ENCODE data around the gene LDLRAD4.

The LDLRAD4 gene

GRCh38 chr18:13390711-13391110 is 172.2 kb downstream of the LDLRAD4 start:
- H3K9me3 ChIP-seq (ENCODE audit: control insufficient read depth, low read length) = no peaks in the 10 kb centered on the region
- H3K4ac ChIP-seq (ENCODE audit: low read depth in 1 of 2, low read length in 2 of 2) = no peak overlapping the region
- no peak overlapping the region for H4K91ac ChIP-seq (ENCODE audit: low read length)
- peaks cover 0 to 29% of the 10 kb centered on the region in 2 experiments for H3K27me3 ChIP-seq (ENCODE audit: control insufficient read depth in 1 of 2, insufficient read depth in 1 of 2, low read length in 2 of 2)
- H2BK12ac ChIP-seq (ENCODE audit: low read length in 2 of 2) = no peak overlapping the region
- no peak overlapping the region for H3K9ac ChIP-seq (ENCODE audit: low read length)
- H2BK5ac ChIP-seq (ENCODE audit: low read depth, low read length, poor library complexity, severe bottlenecking) = no peak overlapping the region
- H3K18ac ChIP-seq (ENCODE audit: low read depth in 1 of 2, low read length in 2 of 2) = no peak overlapping the region
- H4K8ac ChIP-seq (ENCODE audit: low read length) = no peak overlapping the region
- H2AK5ac ChIP-seq (ENCODE audit: low read length, severe bottlenecking) = no peak overlapping the region
- H3K27ac ChIP-seq (ENCODE audit: low read length, poor library complexity, severe bottlenecking) = no peak overlapping the region
- H3K36me3 ChIP-seq (ENCODE audit: control insufficient read depth in 1 of 2, insufficient read depth in 2 of 2, low read depth in 1 of 2, low read length in 2 of 2) = no peaks in the 10 kb centered on the region
- 88% methylated on average over 4 of the region's 4 CpGs for WGBS
- no peak overlapping the region for H3K4me2 ChIP-seq (ENCODE audit: low read length, poor library complexity, severe bottlenecking)
- H3K23ac ChIP-seq (ENCODE audit: low read length in 2 of 2) = no peak overlapping the region
- no peaks in the 10 kb centered on the region for H3K4me1 ChIP-seq (ENCODE audit: control insufficient read depth, insufficient read depth, low read depth, low read length)
- DNase-seq = no peak
- H3K14ac ChIP-seq (ENCODE audit: low read length in 2 of 2) = no peak overlapping the region
- no peaks in the 10 kb centered on the region for H3K79me1 ChIP-seq (replicated peaks; ENCODE audit: low read length, poor library complexity, severe bottlenecking)
- no peak overlapping the region for H2BK15ac ChIP-seq (ENCODE audit: low read depth, poor library complexity, severe bottlenecking)
- no peak overlapping the region for H2BK120ac ChIP-seq (ENCODE audit: low read depth, low read length)
- no peak overlapping the region for H2AFZ ChIP-seq (ENCODE audit: low read depth, low read length)
- H3K4me3 ChIP-seq (ENCODE audit: insufficient read depth in 1 of 2, low read depth in 1 of 2, low read length in 2 of 2) = no peak overlapping the region

DNA sequence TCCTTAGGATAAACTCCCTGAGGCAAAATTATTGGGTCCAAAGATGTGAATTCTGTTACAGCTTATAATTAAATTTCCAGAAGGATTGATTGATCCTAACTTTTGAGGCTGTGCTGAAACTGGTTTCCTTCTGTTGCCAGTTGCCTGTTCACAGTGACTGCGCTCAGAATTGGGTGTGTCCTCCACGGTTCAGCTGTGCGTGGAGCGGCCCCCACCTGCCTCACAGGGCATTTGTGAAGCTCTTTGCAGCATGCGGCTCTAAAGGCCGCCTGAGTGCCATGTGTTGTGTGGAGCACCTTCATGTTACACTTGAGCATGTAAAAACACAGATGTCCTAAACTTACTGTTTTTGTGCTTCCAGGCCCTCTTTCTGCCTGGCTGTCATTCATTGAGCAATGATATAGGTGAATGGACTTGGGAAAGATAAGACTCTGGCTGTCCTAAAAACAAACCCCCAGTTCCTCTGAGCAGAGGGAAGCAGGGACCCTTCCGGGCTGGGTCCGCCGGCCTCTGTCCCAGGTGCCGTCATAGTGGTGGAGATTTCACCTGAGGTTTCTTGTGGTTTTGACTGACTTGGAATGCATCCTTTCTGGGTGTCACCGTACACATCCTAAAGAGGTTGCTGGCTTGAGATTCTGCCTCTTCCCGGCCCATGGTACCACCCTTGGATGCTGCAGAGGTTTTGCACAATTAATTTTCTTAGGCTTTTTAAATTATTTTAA is 173.6 kb downstream of the LDLRAD4 start:
- WGBS = 93% methylated on average over 12 of the region's 12 CpGs
- Histone ChIP-seq H2AK5ac (ENCODE audit: low read length, severe bottlenecking) (no peak overlapping the region), H3K27me3 (ENCODE audit: control insufficient read depth in 1 of 2, insufficient read depth in 1 of 2, low read length in 2 of 2) (peaks cover 0 to 29% of the 10 kb centered on the region in 2 experiments), H3K14ac (ENCODE audit: low read length in 2 of 2) (no peak overlapping the region), H3K9ac (ENCODE audit: low read length) (no peak overlapping the region), H3K4me1 (ENCODE audit: control insufficient read depth, insufficient read depth, low read depth, low read length) (no peaks in the 10 kb centered on the region), H3K36me3 (ENCODE audit: control insufficient read depth in 1 of 2, insufficient read depth in 2 of 2, low read depth in 1 of 2, low read length in 2 of 2) (no peaks in the 10 kb centered on the region), H4K91ac (ENCODE audit: low read length) (no peak overlapping the region), H4K8ac (ENCODE audit: low read length) (no peak overlapping the region), H2BK5ac (ENCODE audit: low read depth, low read length, poor library complexity, severe bottlenecking) (no peak overlapping the region), H2BK15ac (ENCODE audit: low read depth, poor library complexity, severe bottlenecking) (no peak overlapping the region), H3K4ac (ENCODE audit: low read depth in 1 of 2, low read length in 2 of 2) (no peak overlapping the region), H3K9me3 (ENCODE audit: control insufficient read depth, low read length) (no peaks in the 10 kb centered on the region), H3K4me3 (ENCODE audit: insufficient read depth in 1 of 2, low read depth in 1 of 2, low read length in 2 of 2) (no peak overlapping the region), H3K23ac (ENCODE audit: low read length in 2 of 2) (no peak overlapping the region), H2BK120ac (ENCODE audit: low read depth, low read length) (no peak overlapping the region), H3K79me1 (replicated peaks; ENCODE audit: low read length, poor library complexity, severe bottlenecking) (no peaks in the 10 kb centered on the region), H3K4me2 (ENCODE audit: low read length, poor library complexity, severe bottlenecking) (no peak overlapping the region), H3K18ac (ENCODE audit: low read depth in 1 of 2, low read length in 2 of 2) (no peak overlapping the region), H2AFZ (ENCODE audit: low read depth, low read length) (no peak overlapping the region), H2BK12ac (ENCODE audit: low read length in 2 of 2) (no peak overlapping the region), H3K27ac (ENCODE audit: low read length, poor library complexity, severe bottlenecking) (no peak overlapping the region)
- no peak for DNase-seq

DNA sequence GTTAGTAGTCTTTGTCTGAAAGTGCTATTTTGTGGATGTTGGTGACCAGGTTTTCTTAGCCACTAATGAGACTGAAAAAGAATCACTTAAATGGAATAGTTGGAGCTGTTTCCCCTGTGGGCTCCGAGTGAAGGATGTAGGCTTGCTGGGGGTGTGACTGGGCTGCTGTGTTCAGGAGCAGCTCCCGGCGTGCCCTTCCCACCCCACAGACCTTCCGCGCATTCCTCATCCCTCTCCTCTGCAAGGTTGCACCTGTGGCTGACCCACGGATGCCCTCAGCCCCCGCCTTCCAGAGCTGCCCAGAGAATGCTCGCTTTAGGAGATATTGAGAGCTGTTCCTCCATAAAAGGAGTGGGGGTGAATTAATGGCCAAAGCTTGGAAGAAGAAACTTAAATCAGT is 174.3 kb downstream of the LDLRAD4 start:
- no peak overlapping the region for H2AFZ ChIP-seq (ENCODE audit: low read depth, low read length)
- H3K36me3 ChIP-seq (ENCODE audit: control insufficient read depth in 1 of 2, insufficient read depth in 2 of 2, low read depth in 1 of 2, low read length in 2 of 2) = no peaks in the 10 kb centered on the region
- no peak for DNase-seq
- no peaks in the 10 kb centered on the region for H3K4me1 ChIP-seq (ENCODE audit: control insufficient read depth, insufficient read depth, low read depth, low read length)
- H3K9ac ChIP-seq (ENCODE audit: low read length) = no peak overlapping the region
- no peak overlapping the region for H2BK15ac ChIP-seq (ENCODE audit: low read depth, poor library complexity, severe bottlenecking)
- H2BK12ac ChIP-seq (ENCODE audit: low read length in 2 of 2) = no peak overlapping the region
- no peak overlapping the region for H2AK5ac ChIP-seq (ENCODE audit: low read length, severe bottlenecking)
- no peak overlapping the region for H4K8ac ChIP-seq (ENCODE audit: low read length)
- no peak overlapping the region for H3K18ac ChIP-seq (ENCODE audit: low read depth in 1 of 2, low read length in 2 of 2)
- H3K23ac ChIP-seq (ENCODE audit: low read length in 2 of 2) = no peak overlapping the region
- H3K9me3 ChIP-seq (ENCODE audit: control insufficient read depth, low read length) = no peaks in the 10 kb centered on the region
- no peak overlapping the region for H4K91ac ChIP-seq (ENCODE audit: low read length)
- no peak overlapping the region for H3K4me3 ChIP-seq (ENCODE audit: insufficient read depth in 1 of 2, low read depth in 1 of 2, low read length in 2 of 2)
- no peaks in the 10 kb centered on the region for H3K79me1 ChIP-seq (replicated peaks; ENCODE audit: low read length, poor library complexity, severe bottlenecking)
- peaks cover 0 to 29% of the 10 kb centered on the region in 2 experiments for H3K27me3 ChIP-seq (ENCODE audit: control insufficient read depth in 1 of 2, insufficient read depth in 1 of 2, low read length in 2 of 2)
- no peak overlapping the region for H3K27ac ChIP-seq (ENCODE audit: low read length, poor library complexity, severe bottlenecking)
- H3K4me2 ChIP-seq (ENCODE audit: low read length, poor library complexity, severe bottlenecking) = no peak overlapping the region
- no peak overlapping the region for H2BK5ac ChIP-seq (ENCODE audit: low read depth, low read length, poor library complexity, severe bottlenecking)
- H3K14ac ChIP-seq (ENCODE audit: low read length in 2 of 2) = no peak overlapping the region
- no peak overlapping the region for H3K4ac ChIP-seq (ENCODE audit: low read depth in 1 of 2, low read length in 2 of 2)
- WGBS = 72% methylated on average over 4 of the region's 8 CpGs
- no peak overlapping the region for H2BK120ac ChIP-seq (ENCODE audit: low read depth, low read length)

DNA sequence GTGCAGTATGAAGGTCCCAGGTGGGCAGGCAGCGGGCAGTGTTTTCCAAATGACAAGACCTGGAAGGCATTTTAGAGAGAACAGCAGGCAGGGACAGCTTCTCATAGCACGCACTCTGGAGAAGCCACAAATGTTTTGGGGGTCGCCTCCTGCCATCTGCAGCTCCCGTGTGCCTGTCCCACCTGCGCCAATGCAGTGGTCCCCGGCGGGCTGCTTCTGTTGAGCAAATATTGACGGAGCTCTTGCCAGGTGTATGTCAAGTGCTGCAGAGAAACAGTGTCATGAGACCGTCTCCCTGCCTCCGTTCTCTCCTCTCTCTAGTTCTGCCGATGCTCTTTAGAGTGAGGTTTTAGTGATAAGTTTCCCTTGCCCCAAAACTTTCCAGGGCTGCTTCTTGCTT is 174.8 kb downstream of the LDLRAD4 start:
- WGBS = 85% methylated on average over 11 of the region's 11 CpGs
- H2AK5ac ChIP-seq (ENCODE audit: low read length, severe bottlenecking) = no peak overlapping the region
- DNase-seq = no peak
- no peak overlapping the region for H3K27ac ChIP-seq (ENCODE audit: low read length, poor library complexity, severe bottlenecking)
- no peak overlapping the region for H3K18ac ChIP-seq (ENCODE audit: low read depth in 1 of 2, low read length in 2 of 2)
- H4K8ac ChIP-seq (ENCODE audit: low read length) = no peak overlapping the region
- H2BK5ac ChIP-seq (ENCODE audit: low read depth, low read length, poor library complexity, severe bottlenecking) = no peak overlapping the region
- no peak overlapping the region for H4K91ac ChIP-seq (ENCODE audit: low read length)
- H2BK12ac ChIP-seq (ENCODE audit: low read length in 2 of 2) = no peak overlapping the region
- no peak overlapping the region for H2AFZ ChIP-seq (ENCODE audit: low read depth, low read length)
- H3K4ac ChIP-seq (ENCODE audit: low read depth in 1 of 2, low read length in 2 of 2) = no peak overlapping the region
- H3K4me1 ChIP-seq (ENCODE audit: control insufficient read depth, insufficient read depth, low read depth, low read length) = no peaks in the 10 kb centered on the region
- H2BK120ac ChIP-seq (ENCODE audit: low read depth, low read length) = no peak overlapping the region
- H3K4me3 ChIP-seq (ENCODE audit: insufficient read depth in 1 of 2, low read depth in 1 of 2, low read length in 2 of 2) = no peak overlapping the region
- no peak overlapping the region for H3K9ac ChIP-seq (ENCODE audit: low read length)
- no peak overlapping the region for H3K23ac ChIP-seq (ENCODE audit: low read length in 2 of 2)
- peaks cover 0 to 29% of the 10 kb centered on the region in 2 experiments for H3K27me3 ChIP-seq (ENCODE audit: control insufficient read depth in 1 of 2, insufficient read depth in 1 of 2, low read length in 2 of 2)
- H3K79me1 ChIP-seq (replicated peaks; ENCODE audit: low read length, poor library complexity, severe bottlenecking) = no peaks in the 10 kb centered on the region
- no peak overlapping the region for H3K4me2 ChIP-seq (ENCODE audit: low read length, poor library complexity, severe bottlenecking)
- H2BK15ac ChIP-seq (ENCODE audit: low read depth, poor library complexity, severe bottlenecking) = no peak overlapping the region
- H3K14ac ChIP-seq (ENCODE audit: low read length in 2 of 2) = no peak overlapping the region
- no peaks in the 10 kb centered on the region for H3K36me3 ChIP-seq (ENCODE audit: control insufficient read depth in 1 of 2, insufficient read depth in 2 of 2, low read depth in 1 of 2, low read length in 2 of 2)
- no peaks in the 10 kb centered on the region for H3K9me3 ChIP-seq (ENCODE audit: control insufficient read depth, low read length)

Data from mesenchymal stem cell (in vitro differentiated cells and primary cell).